Neural cell (in vitro differentiated cells): ENCODE results near the gene FYN. TPM values are rescaled to one million over a fixed set of nuclear protein-coding genes. Genes with fewer than 3 reads are reported as not detected.

Experiments
- H2AFZ ChIP-seq: fragments of 200-600, 300-800 bp; sonication (generic), shearing (Covaris generic); 2 replicates; pipeline ENCODE4 v1.6.0; 2014; ENCODE audit warnings: low read depth, mild to moderate bottlenecking, antibody characterized with exemption, low read length, moderate library complexity
- H3F3A ChIP-seq: fragments of 200-600 bp; shearing (Covaris generic); 2 replicates; pipeline ENCODE4 v1.6.1; 2016; ENCODE audit warnings: mild to moderate bottlenecking, moderate library complexity, mixed read lengths, antibody characterized with exemption, low read length; ENCODE audit not compliant: insufficient read depth, poor library complexity, severe bottlenecking
- H3K27ac ChIP-seq: fragments of 200-600, 300-800 bp; sonication (generic), shearing (Covaris generic); 2 replicates; pipeline ENCODE4 v1.5.1; 2014; ENCODE audit warnings: mild to moderate bottlenecking, low read length, moderate library complexity
- H3K27me3 ChIP-seq: fragments of 300-800, 200-600 bp; sonication (generic), shearing (Covaris generic); 2 replicates; pipeline ENCODE4 v1.6.0; 2014; ENCODE audit warnings: mild to moderate bottlenecking, low read depth, low read length, moderate library complexity; ENCODE audit not compliant: insufficient read depth
- H3K36me3 ChIP-seq: fragments of 300-800, 200-600 bp; sonication (generic), shearing (Covaris generic); 2 replicates; pipeline ENCODE4 v1.5.1; 2014; ENCODE audit warnings: mild to moderate bottlenecking, antibody characterized with exemption, low read length, moderate library complexity; ENCODE audit not compliant: insufficient read depth
- H3K4me2 ChIP-seq: fragments of 300-800, 200-600 bp; sonication (generic), shearing (Covaris generic); 2 replicates; pipeline ENCODE4 v1.6.0; 2014; ENCODE audit warnings: mild to moderate bottlenecking, low read length
- H3K4me3 ChIP-seq: fragments of 300-800, 200-600 bp; sonication (generic), shearing (Covaris generic); 2 replicates; pipeline ENCODE4 v1.5.1; 2014; ENCODE audit warnings: mild to moderate bottlenecking, low read length, moderate library complexity
- H3K79me2 ChIP-seq: fragments of 200-600 bp; shearing (Covaris generic); replicated peaks from 2 replicates; pipeline ENCODE4 v1.6.0; 2014; ENCODE audit warnings: mild to moderate bottlenecking, low read length, moderate library complexity; ENCODE audit not compliant: insufficient read depth
- H3K9ac ChIP-seq: fragments of 300-800, 200-600 bp; sonication (generic), shearing (Covaris generic); 2 replicates; pipeline ENCODE4 v1.6.1; 2016; ENCODE audit warnings: mild to moderate bottlenecking, low read length, mixed read lengths
- H3K9me2 ChIP-seq: fragments of 200-600 bp; shearing (Covaris generic); 2 replicates; pipeline ENCODE4 v1.6.1; 2016; ENCODE audit warnings: mild to moderate bottlenecking, low read length, mixed read lengths; ENCODE audit not compliant: insufficient read depth
- H3K9me3 ChIP-seq: fragments of 200-600, 300-800 bp; sonication (generic), shearing (Covaris generic); 2 replicates; pipeline ENCODE4 v1.6.1; 2016; ENCODE audit warnings: mild to moderate bottlenecking, mixed run types, low read length, moderate library complexity, mixed read lengths
- H4K20me1 ChIP-seq: fragments of 200-600 bp; shearing (Covaris generic); 2 replicates; pipeline ENCODE4 v1.6.1; 2016; ENCODE audit warnings: mild to moderate bottlenecking, mixed run types; ENCODE audit not compliant: insufficient read depth
- CTCF ChIP-seq: fragments of 450-650 bp; IDR thresholded peaks from 2 replicates; pipeline ENCODE4 v1.5.1; 2014; ENCODE audit warnings: antibody characterized with exemption, mild to moderate bottlenecking, moderate library complexity; ENCODE audit not compliant: poor library complexity, severe bottlenecking
- EP300 ChIP-seq: fragments of 450-650 bp; conservative IDR thresholded peaks from 2 replicates; pipeline ENCODE4 v1.6.1; 2014; ENCODE audit warnings: antibody characterized with exemption, mild to moderate bottlenecking, moderate library complexity; ENCODE audit not compliant: poor library complexity, severe bottlenecking
- EZH2 ChIP-seq: fragments of 200-600, 300-800 bp; shearing (Covaris generic), sonication (generic); IDR thresholded peaks from 2 replicates; pipeline ENCODE4 v1.6.1; 2014; ENCODE audit warnings: antibody characterized with exemption, low read length, borderline replicate concordance, mild to moderate bottlenecking; ENCODE audit not compliant: insufficient read depth, poor library complexity, severe bottlenecking
- MXI1 ChIP-seq: fragments of 450-650 bp; conservative IDR thresholded peaks from 2 replicates; pipeline ENCODE4 v1.6.1; 2014; ENCODE audit warnings: antibody characterized with exemption, mild to moderate bottlenecking; ENCODE audit not compliant: poor library complexity, severe bottlenecking
- POLR2AphosphoS5 ChIP-seq: IDR thresholded peaks from 2 replicates; pipeline ENCODE4 v1.6.1; 2012
- RAD21 ChIP-seq: fragments of 450-650 bp; conservative IDR thresholded peaks from 2 replicates; pipeline ENCODE4 v1.6.1; 2014; ENCODE audit warnings: antibody characterized with exemption, mild to moderate bottlenecking, moderate library complexity
- REST ChIP-seq: IDR thresholded peaks from 2 replicates; pipeline ENCODE4 v1.6.1; 2012; ENCODE audit warnings: borderline replicate concordance
- SMC3 ChIP-seq: fragments of 450-650 bp; conservative IDR thresholded peaks from 2 replicates; pipeline ENCODE4 v1.6.1; 2014; ENCODE audit warnings: antibody characterized with exemption, mild to moderate bottlenecking, moderate library complexity; ENCODE audit not compliant: poor library complexity
- TAF1 ChIP-seq: IDR thresholded peaks from 2 replicates; pipeline ENCODE4 v1.6.1; 2012; ENCODE audit warnings: low read depth
- polyA plus RNA-seq: library from polyadenylated mRNA; depleted of rRNA; stranded (reverse); fragments of >200 nt; gene quantifications from 2 replicates; pipeline ENCODE4 v1.2.3, GENCODE V29; 2014

Gene FYN
- polyA plus RNA-seq, 1 donor from 2014 or later, result 277 TPM

- Histone ChIP-seq H3F3A (no peaks in the 10 kb centered on the region), H4K20me1 (no peaks in the 10 kb centered on the region), H3K79me2 (no peaks in the 10 kb centered on the region), H3K36me3 (no peaks in the 10 kb centered on the region), H3K9me2 (no peaks in the 10 kb centered on the region), H3K4me2 (no peak overlapping the region), H3K9ac (no peak overlapping the region), H3K9me3 (no peaks in the 10 kb centered on the region), H2AFZ (no peak overlapping the region), H3K4me3 (no peak overlapping the region), H3K27me3 (no peaks in the 10 kb centered on the region), H3K27ac (no peak overlapping the region)
- no peak for TF ChIP-seq SMC3
- TF ChIP-seq EZH2, result no peak
- TF ChIP-seq MXI1, result no peak
- TF ChIP-seq RAD21, result no peak
- no peak for TF ChIP-seq EP300
- TF ChIP-seq POLR2AphosphoS5, result no peak
- TF ChIP-seq REST, result no peak
- TF ChIP-seq TAF1, result no peak
- TF ChIP-seq CTCF, result no peak
Measured at GRCh38 chr6:111900735-111901134, 27.5 kb upstream of the FYN start.

- H3K4me3 ChIP-seq, result no peak overlapping the region
- H3F3A ChIP-seq, result no peaks in the 10 kb centered on the region
- no peaks in the 10 kb centered on the region for H3K36me3 ChIP-seq
- H3K27ac ChIP-seq, result no peak overlapping the region
- H3K9me3 ChIP-seq, result no peaks in the 10 kb centered on the region
- no peak overlapping the region for H3K4me2 ChIP-seq
- no peak overlapping the region for H2AFZ ChIP-seq
- no peaks in the 10 kb centered on the region for H3K79me2 ChIP-seq
- no peak for TF ChIP-seq RAD21
- TF ChIP-seq EZH2, result no peak
- no peak for TF ChIP-seq REST
- H3K9ac ChIP-seq, result no peak overlapping the region
- H3K9me2 ChIP-seq, result no peaks in the 10 kb centered on the region
- no peaks in the 10 kb centered on the region for H3K27me3 ChIP-seq
- no peaks in the 10 kb centered on the region for H4K20me1 ChIP-seq
Measured at GRCh38 chr6:111899531-111899930, 26.3 kb upstream of the FYN start.
